CD14-positive monocyte (primary cell): ENCODE results near the gene ANO7. TPM values are rescaled to one million over a fixed set of nuclear protein-coding genes. Genes with fewer than 3 reads are reported as not detected.

Source experiments
- DNase-seq, 3 donors: peaks; one replicate each; pipeline ENCODE4 v3.0.0-alpha.2; 2011 to 2022
- H2AFZ ChIP-seq: 2 replicates; pipeline ENCODE4 v1.6.0; 2012; ENCODE audit warnings: mild to moderate bottlenecking, low read depth, low read length, inconsistent platforms; ENCODE audit not compliant: insufficient read depth, poor library complexity, severe bottlenecking
- H3K27ac ChIP-seq, 2 donors: 1 replicate in 1 of 2; 2 replicates in 1 of 2; pipeline ENCODE4 v1.5.1; 2012 to 2013; ENCODE audit warnings: low read length in 2 of 2, control low read depth in 1 of 2, inconsistent platforms in 1 of 2, low read depth in 1 of 2, mild to moderate bottlenecking in 1 of 2
- H3K27me3 ChIP-seq, 2 donors: one replicate each; pipeline versions ENCODE4 v1.6.0 to v1.6.1; 2011 to 2013; ENCODE audit warnings: low read length in 2 of 2; ENCODE audit not compliant: control insufficient read depth in 2 of 2, insufficient read depth in 2 of 2
- H3K36me3 ChIP-seq, 2 donors: replicated peaks in 1 of 2; 1 replicate in 1 of 2; 2 replicates in 1 of 2; pipeline versions ENCODE4 v1.5.1 to v1.6.1; 2012 to 2013; ENCODE audit warnings: low read length in 2 of 2, control low read depth in 1 of 2, inconsistent platforms in 1 of 2, mild to moderate bottlenecking in 1 of 2; ENCODE audit not compliant: insufficient read depth in 2 of 2, control insufficient read depth in 1 of 2
- H3K4me1 ChIP-seq, 2 donors: 1 replicate in 1 of 2; 2 replicates in 1 of 2; pipeline versions ENCODE4 v1.5.1 to v1.6.1; 2012 to 2013; ENCODE audit warnings: low read length in 2 of 2, control low read depth in 1 of 2, inconsistent platforms in 1 of 2, mild to moderate bottlenecking in 1 of 2, moderate library complexity in 1 of 2; ENCODE audit not compliant: insufficient read depth in 2 of 2, control insufficient read depth in 1 of 2
- H3K4me2 ChIP-seq: replicated peaks from 2 replicates; pipeline ENCODE3; 2012; ENCODE audit warnings: low read length, moderate library complexity, mild to moderate bottlenecking; ENCODE audit not compliant: poor library complexity, severe bottlenecking; ENCODE audit errors: extremely low read depth
- H3K4me3 ChIP-seq, 3 experiments: fragments of 200-600 bp in 1 of 3; sonication (generic) in 1 of 3; replicated peaks in 1 of 3; 1 replicate in 2 of 3; 2 replicates in 1 of 3; pipeline ENCODE4 v1.5.1; 2011 to 2013; ENCODE audit warnings: low read length in 3 of 3, mild to moderate bottlenecking in 3 of 3, control low read depth in 2 of 3, low read depth in 2 of 3, inconsistent platforms in 1 of 3, moderate library complexity in 1 of 3
- H3K79me2 ChIP-seq: 2 replicates; pipeline ENCODE4 v1.6.0; 2012; ENCODE audit warnings: mild to moderate bottlenecking, control low read depth, inconsistent platforms, low read length, moderate library complexity; ENCODE audit not compliant: insufficient read depth
- H3K9ac ChIP-seq: 2 replicates; pipeline ENCODE4 v1.6.0; 2017; ENCODE audit warnings: low read length, mild to moderate bottlenecking; ENCODE audit not compliant: insufficient read depth, poor library complexity, severe bottlenecking
- H3K9me3 ChIP-seq, 2 donors: replicated peaks in 1 of 2; 1 replicate in 1 of 2; 2 replicates in 1 of 2; pipeline versions ENCODE4 v1.5.1 to v1.6.1; 2012 to 2013; ENCODE audit warnings: low read length in 2 of 2, control low read depth in 1 of 2; ENCODE audit not compliant: control insufficient read depth in 1 of 2, insufficient read depth in 1 of 2
- H4K20me1 ChIP-seq: 2 replicates; pipeline ENCODE4 v1.6.0; 2012; ENCODE audit warnings: mild to moderate bottlenecking, low read length, control low read depth, moderate library complexity; ENCODE audit not compliant: insufficient read depth
- H3K27ac Mint-ChIP-seq, 7 donors: one replicate each; pipeline ENCODE4 v1.8.0; 2020; ENCODE audit warnings: mild to moderate bottlenecking in 7 of 7, mixed read lengths in 7 of 7, moderate library complexity in 6 of 7, inconsistent platforms in 2 of 7
- H3K27me3 Mint-ChIP-seq, 3 donors: one replicate each; pipeline ENCODE4 v1.8.0; 2021 to 2022; ENCODE audit warnings: low read depth in 3 of 3, mild to moderate bottlenecking in 3 of 3, mixed read lengths in 3 of 3, moderate library complexity in 3 of 3, inconsistent platforms in 1 of 3
- H3K36me3 Mint-ChIP-seq, 2 donors: one replicate each; pipeline ENCODE4 v1.8.0; 2020; ENCODE audit warnings: mixed read lengths in 2 of 2, inconsistent platforms in 1 of 2, mild to moderate bottlenecking in 1 of 2
- H3K4me1 Mint-ChIP-seq: one replicate; pipeline ENCODE4 v1.8.0; 2020; ENCODE audit warnings: mild to moderate bottlenecking, mixed read lengths
- H3K4me3 Mint-ChIP-seq, 2 donors: one replicate each; pipeline ENCODE4 v1.8.0; 2020; ENCODE audit warnings: mild to moderate bottlenecking in 2 of 2, mixed read lengths in 2 of 2, moderate library complexity in 1 of 2
- H3K9me3 Mint-ChIP-seq, 7 donors: one replicate each; pipeline ENCODE4 v1.8.0; 2020 to 2022; ENCODE audit warnings: mixed read lengths in 7 of 7, mild to moderate bottlenecking in 6 of 7, moderate library complexity in 6 of 7, inconsistent platforms in 2 of 7
- WGBS: methylation state at CpG from one replicate; pipeline ENCODE4 v1.1.5; 2013; ENCODE audit warnings: missing lambda C conversion rate; ENCODE audit not compliant: insufficient coverage; 5-methylcytosine and 5-hydroxymethylcytosine counted together
- intact Hi-C, 2 donors: fragments of 100-400 bp; cut with micrococcal nuclease; formaldehyde crosslinking; loops; one replicate each; pipeline versions ENCODE4 v1.15.0 to v1.15.1; 2023
- polyA plus RNA-seq, 3 donors: library from polyadenylated mRNA; depleted of rRNA in 1 of 3; unstranded in 2 of 3; stranded (reverse) in 1 of 3; fragments of 300-500 nt in 2 of 3; fragments of >200 nt in 1 of 3; fragmentation: Illumina TruSeq in 2 of 3; gene quantifications; 1 replicate in 2 of 3; 2 replicates in 1 of 3; pipeline ENCODE4 v1.2.3, GENCODE V29; 2012 to 2021
- TF ChIP-seq, protein P1 (sequence below): fragments of 200-600 bp; IDR thresholded peaks from one replicate; pipeline ENCODE4 v1.8.0; 2022; ENCODE audit warnings: antibody characterized with exemption, mild to moderate bottlenecking

The ANO7 gene
- polyA plus RNA-seq, 3 donors: 0.03 TPM; not detected in 2

DNA sequence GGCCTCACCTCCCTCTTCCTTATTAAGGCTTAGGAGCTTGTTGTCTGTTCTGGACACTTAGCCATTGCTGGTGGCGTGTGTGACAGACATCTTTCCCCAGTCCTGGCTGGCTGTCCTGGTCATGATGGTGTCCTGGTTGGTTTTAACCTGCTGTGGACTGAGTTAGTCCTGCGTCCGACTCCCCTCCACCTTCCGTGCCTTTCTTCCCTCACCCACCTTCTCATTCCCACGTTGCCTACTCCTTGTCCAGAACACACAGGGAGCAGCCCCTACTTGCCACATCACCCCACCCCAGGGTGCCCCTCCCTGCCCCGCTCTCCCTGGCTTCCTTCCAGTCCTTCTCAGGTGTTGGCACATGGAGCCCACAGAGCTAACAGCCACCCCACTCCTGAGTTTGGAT, 9.5 kb downstream of the ANO7 start:
- no peak overlapping the region for H3K4me3 Mint-ChIP-seq
- DNase-seq: no peak
- Histone ChIP-seq H3K27me3 (no peaks in the 10 kb centered on the region), H3K27ac (no peak overlapping the region), H2AFZ (no peak overlapping the region), H3K4me2 (no peak overlapping the region), H3K4me1 (peaks cover 3 to 8% of the 10 kb centered on the region in 2 donors), H3K9ac (no peak overlapping the region), H3K4me3 (no peak overlapping the region), H3K9me3 (no peaks in the 10 kb centered on the region), H3K36me3 (no peaks in the 10 kb centered on the region), H3K79me2 (no peaks in the 10 kb centered on the region), H4K20me1 (no peaks in the 10 kb centered on the region)
- no peaks in the 10 kb centered on the region for H3K9me3 Mint-ChIP-seq
- H3K36me3 Mint-ChIP-seq: no peaks in the 10 kb centered on the region
- H3K27ac Mint-ChIP-seq: no peak overlapping the region
- TF ChIP-seq, protein P1, sequence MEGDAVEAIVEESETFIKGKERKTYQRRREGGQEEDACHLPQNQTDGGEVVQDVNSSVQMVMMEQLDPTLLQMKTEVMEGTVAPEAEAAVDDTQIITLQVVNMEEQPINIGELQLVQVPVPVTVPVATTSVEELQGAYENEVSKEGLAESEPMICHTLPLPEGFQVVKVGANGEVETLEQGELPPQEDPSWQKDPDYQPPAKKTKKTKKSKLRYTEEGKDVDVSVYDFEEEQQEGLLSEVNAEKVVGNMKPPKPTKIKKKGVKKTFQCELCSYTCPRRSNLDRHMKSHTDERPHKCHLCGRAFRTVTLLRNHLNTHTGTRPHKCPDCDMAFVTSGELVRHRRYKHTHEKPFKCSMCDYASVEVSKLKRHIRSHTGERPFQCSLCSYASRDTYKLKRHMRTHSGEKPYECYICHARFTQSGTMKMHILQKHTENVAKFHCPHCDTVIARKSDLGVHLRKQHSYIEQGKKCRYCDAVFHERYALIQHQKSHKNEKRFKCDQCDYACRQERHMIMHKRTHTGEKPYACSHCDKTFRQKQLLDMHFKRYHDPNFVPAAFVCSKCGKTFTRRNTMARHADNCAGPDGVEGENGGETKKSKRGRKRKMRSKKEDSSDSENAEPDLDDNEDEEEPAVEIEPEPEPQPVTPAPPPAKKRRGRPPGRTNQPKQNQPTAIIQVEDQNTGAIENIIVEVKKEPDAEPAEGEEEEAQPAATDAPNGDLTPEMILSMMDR: no peak
- intact Hi-C loops: no loop called here
- H3K4me1 Mint-ChIP-seq: peaks cover 9% of the 10 kb centered on the region
- WGBS: 96% methylated on average over 4 of the region's 6 CpGs
- H3K27me3 Mint-ChIP-seq: peaks cover 0 to 4% (median 1%) of the 10 kb centered on the region in 3 donors

DNA sequence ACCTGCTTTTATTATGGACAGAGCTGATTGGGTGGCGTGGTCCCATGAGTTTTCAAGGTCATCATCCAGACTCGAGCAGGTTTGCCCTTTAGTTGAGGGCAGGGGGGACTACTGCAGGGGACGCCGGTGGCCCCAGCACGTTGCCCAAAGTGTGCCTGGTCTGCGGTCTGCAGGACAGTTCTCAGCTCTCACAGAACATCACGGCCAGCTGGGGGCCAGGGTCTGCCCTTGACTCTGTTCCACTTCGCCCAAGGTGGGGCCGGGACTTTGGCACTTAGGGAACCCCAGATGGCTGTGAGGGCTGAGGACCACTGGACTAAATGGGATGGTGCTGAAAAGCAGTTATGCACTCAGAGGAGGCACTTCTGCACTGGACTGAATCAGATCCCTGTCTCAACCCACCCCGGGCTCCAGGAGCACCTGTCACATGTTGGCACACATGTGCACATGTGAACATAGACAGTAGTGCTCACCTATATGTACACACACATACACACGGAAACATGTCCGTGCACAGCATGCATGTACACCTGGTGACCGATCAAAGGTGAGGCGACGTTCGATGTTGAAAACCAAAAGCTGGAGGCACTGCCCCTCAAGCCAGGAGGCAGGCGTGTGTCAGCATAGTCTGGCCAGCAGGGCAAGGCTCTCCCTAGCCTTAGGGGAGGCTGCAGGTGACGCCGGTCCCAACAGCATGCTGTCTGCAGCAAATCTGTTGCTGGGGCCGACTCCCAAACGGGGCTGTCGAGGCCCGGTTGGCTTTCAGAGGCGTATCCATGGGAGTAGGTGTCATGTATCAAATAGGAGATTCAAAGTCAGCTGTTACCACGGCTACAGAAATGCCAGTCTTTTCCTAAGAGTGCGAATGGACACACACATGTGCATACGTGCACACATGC, 10.2 kb downstream of the ANO7 start:
- H3K27me3 Mint-ChIP-seq: peaks cover 0 to 4% (median 1%) of the 10 kb centered on the region in 3 donors
- H3K27ac Mint-ChIP-seq: no peak overlapping the region
- H3K9me3 Mint-ChIP-seq: no peaks in the 10 kb centered on the region
- H3K9me3 ChIP-seq: no peaks in the 10 kb centered on the region
- no peak for DNase-seq
- H3K9ac ChIP-seq: no peak overlapping the region
- intact Hi-C loops: no loop called here
- peaks cover 3 to 8% of the 10 kb centered on the region in 2 donors for H3K4me1 ChIP-seq
- H3K27me3 ChIP-seq: no peaks in the 10 kb centered on the region
- H3K36me3 ChIP-seq: no peaks in the 10 kb centered on the region
- peaks cover 9% of the 10 kb centered on the region for H3K4me1 Mint-ChIP-seq
- no peak overlapping the region for H3K4me3 ChIP-seq
- WGBS: 89% methylated on average over 26 of the region's 27 CpGs
- H3K27ac ChIP-seq: no peak overlapping the region
- H2AFZ ChIP-seq: no peak overlapping the region
- no peaks in the 10 kb centered on the region for H3K79me2 ChIP-seq
- no peak overlapping the region for H3K4me2 ChIP-seq
- H3K36me3 Mint-ChIP-seq: no peaks in the 10 kb centered on the region
- no peaks in the 10 kb centered on the region for H4K20me1 ChIP-seq
- TF ChIP-seq, protein P1: no peak
- no peak overlapping the region for H3K4me3 Mint-ChIP-seq
